ENCODE measurements around the gene SLC46A3.

Gene SLC46A3

DNA sequence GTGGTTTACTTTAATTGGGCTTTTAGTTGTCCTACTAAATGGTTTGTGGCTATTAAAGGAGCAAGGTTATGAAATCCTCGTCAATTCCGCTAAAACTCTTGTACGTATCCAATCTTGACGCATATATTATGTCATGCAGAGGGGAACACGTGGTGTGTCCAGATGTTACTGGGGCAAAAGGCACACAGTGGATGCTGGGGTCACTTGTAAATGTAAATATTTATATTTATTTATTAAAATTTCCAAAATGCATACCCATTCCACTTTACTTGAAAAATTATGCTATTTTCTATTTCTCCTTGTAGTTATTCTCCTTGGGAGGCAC lies 36.7 kb upstream of the SLC46A3 start:
- peaks cover 16% of the 10 kb centered on the region for H3K9me3 ChIP-seq (ENCODE audit: insufficient read depth, low read length, severe bottlenecking)
- H3K36me3 ChIP-seq (ENCODE audit: insufficient read depth, low read length): no peaks in the 10 kb centered on the region
- peak overlapping the region; percentile 84 for H3K27ac ChIP-seq (ENCODE audit: low read length)
- peak overlapping the region; percentile 83 for H2AFZ ChIP-seq (ENCODE audit: low read depth, low read length)
- no peaks in the 10 kb centered on the region for H3K27me3 ChIP-seq (ENCODE audit: insufficient read depth, low read length, poor library complexity)
- H3K9ac ChIP-seq (ENCODE audit: low read depth, low read length): peak overlapping the region; percentile 41; the same call in 1 of the 2 replicates
- no peak for TF ChIP-seq EZH2 (IDR thresholded peaks at IDR 0.05; ENCODE audit: borderline replicate concordance, low read depth, low read length, severe bottlenecking)
- TF ChIP-seq, protein P1, sequence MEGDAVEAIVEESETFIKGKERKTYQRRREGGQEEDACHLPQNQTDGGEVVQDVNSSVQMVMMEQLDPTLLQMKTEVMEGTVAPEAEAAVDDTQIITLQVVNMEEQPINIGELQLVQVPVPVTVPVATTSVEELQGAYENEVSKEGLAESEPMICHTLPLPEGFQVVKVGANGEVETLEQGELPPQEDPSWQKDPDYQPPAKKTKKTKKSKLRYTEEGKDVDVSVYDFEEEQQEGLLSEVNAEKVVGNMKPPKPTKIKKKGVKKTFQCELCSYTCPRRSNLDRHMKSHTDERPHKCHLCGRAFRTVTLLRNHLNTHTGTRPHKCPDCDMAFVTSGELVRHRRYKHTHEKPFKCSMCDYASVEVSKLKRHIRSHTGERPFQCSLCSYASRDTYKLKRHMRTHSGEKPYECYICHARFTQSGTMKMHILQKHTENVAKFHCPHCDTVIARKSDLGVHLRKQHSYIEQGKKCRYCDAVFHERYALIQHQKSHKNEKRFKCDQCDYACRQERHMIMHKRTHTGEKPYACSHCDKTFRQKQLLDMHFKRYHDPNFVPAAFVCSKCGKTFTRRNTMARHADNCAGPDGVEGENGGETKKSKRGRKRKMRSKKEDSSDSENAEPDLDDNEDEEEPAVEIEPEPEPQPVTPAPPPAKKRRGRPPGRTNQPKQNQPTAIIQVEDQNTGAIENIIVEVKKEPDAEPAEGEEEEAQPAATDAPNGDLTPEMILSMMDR (IDR thresholded peaks at IDR 0.05; ENCODE audit: borderline replicate concordance, extremely low read depth, low read length, poor library complexity, severe bottlenecking): no peak
- peak overlapping the region; percentile 61 for H3K4me2 ChIP-seq (ENCODE audit: insufficient read depth, low read length)
- H4K20me1 ChIP-seq (ENCODE audit: insufficient read depth, low read length): no peaks in the 10 kb centered on the region
- peak; percentile 31 for ATAC-seq (ENCODE audit: insufficient read depth, low read depth)
- peaks cover 31% of the 10 kb centered on the region for H3K4me1 ChIP-seq (ENCODE audit: insufficient read depth, low read length)
- no peaks in the 10 kb centered on the region for H3K79me2 ChIP-seq (ENCODE audit: insufficient read depth, low read length)
- no peak for DNase-seq
- H3K4me3 ChIP-seq (ENCODE audit: low read depth in 1 of 2, low read length in 2 of 2): peak overlapping the region in 1 of 2 experiments; percentile 44; a peak in 1 of 4 replicates

DNA sequence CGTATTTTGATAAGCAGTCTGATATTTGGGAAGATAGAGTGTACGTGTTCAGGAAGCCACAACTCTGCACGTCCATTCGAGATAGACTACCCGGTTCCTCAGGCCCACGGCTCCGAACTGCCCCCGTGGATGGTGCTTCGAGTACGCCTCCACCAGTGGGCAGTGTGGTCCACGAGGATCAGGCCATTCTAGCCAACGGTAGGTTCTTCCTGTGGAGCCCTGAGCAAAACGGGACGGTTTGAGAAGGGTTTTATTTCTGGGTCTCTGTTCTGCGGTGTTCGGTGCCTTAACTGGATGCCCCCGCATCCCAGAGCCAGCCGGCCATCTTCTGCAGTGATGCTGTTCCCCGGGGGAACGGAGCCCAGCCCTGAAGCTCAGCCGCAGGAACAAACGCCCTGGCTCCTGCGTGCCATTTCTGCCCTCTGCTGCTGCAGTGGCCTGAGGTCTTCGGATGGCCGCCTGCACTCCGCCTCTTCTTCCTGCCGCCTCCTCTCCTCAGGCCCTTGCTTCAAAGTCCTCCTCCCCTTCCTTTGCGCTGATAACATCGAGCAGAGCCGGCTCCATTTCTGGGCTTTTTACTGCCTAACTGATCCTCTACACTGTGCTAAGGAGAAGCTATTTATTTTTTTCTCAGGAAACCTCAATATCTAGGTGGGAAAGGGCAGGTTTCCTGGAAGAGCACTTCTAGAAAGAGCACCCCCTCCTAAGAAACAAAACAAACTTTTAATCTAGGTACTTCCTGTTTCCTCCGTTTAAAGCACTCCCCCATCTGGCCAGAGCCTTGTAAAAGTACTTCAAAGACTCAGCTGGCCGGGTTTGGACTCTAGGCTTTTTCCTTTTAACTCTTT lies 36.2 kb upstream of the SLC46A3 start:
- peaks cover 16% of the 10 kb centered on the region for H3K9me3 ChIP-seq (ENCODE audit: insufficient read depth, low read length, severe bottlenecking)
- no peaks in the 10 kb centered on the region for H3K36me3 ChIP-seq (ENCODE audit: insufficient read depth, low read length)
- H3K27ac ChIP-seq (ENCODE audit: low read length): peak overlapping the region; percentile 84
- H2AFZ ChIP-seq (ENCODE audit: low read depth, low read length): peak overlapping the region; percentile 83
- no peaks in the 10 kb centered on the region for H4K20me1 ChIP-seq (ENCODE audit: insufficient read depth, low read length)
- DNase-seq: peak; percentile 71
- TF ChIP-seq, protein P1 (IDR thresholded peaks at IDR 0.05; ENCODE audit: borderline replicate concordance, extremely low read depth, low read length, poor library complexity, severe bottlenecking): peak; percentile 52
- no peak for TF ChIP-seq EZH2 (IDR thresholded peaks at IDR 0.05; ENCODE audit: borderline replicate concordance, low read depth, low read length, severe bottlenecking)
- H3K4me1 ChIP-seq (ENCODE audit: insufficient read depth, low read length): peaks cover 31% of the 10 kb centered on the region
- peak overlapping the region in 1 of 2 experiments; percentile 44; a peak in 2 of 4 replicates for H3K4me3 ChIP-seq (ENCODE audit: low read depth in 1 of 2, low read length in 2 of 2)
- H3K9ac ChIP-seq (ENCODE audit: low read depth, low read length): peak overlapping the region; percentile 41
- no peaks in the 10 kb centered on the region for H3K79me2 ChIP-seq (ENCODE audit: insufficient read depth, low read length)
- peak; percentile 87 for ATAC-seq (ENCODE audit: insufficient read depth, low read depth)
- H3K4me2 ChIP-seq (ENCODE audit: insufficient read depth, low read length): peak overlapping the region; percentile 61
- H3K27me3 ChIP-seq (ENCODE audit: insufficient read depth, low read length, poor library complexity): no peaks in the 10 kb centered on the region

DNA sequence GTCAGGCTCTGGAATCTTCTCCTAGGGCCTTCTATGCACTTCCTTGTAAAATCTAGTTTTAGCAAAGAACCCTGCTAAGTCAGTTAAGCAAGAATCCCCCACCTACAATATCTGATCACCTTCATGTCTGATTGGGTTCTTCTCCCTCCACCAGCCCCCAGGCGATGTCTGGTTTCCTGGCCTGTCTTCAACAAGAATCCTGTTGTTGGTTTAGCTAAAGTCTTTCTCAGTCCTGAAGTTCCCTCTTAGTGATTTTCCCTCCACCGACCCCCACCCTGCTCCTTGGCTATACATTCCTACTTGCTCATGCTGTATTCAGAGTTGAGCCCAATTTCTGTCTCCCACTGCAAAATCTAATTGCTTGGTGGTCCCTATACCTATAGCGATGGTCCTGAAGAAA lies 35.2 kb upstream of the SLC46A3 start:
- no peaks in the 10 kb centered on the region for H3K27me3 ChIP-seq (ENCODE audit: insufficient read depth, low read length, poor library complexity)
- no peak for DNase-seq
- no peaks in the 10 kb centered on the region for H3K79me2 ChIP-seq (ENCODE audit: insufficient read depth, low read length)
- H3K9me3 ChIP-seq (ENCODE audit: insufficient read depth, low read length, severe bottlenecking): peaks cover 11% of the 10 kb centered on the region
- peak overlapping the region; percentile 57 for H2AFZ ChIP-seq (ENCODE audit: low read depth, low read length)
- H3K36me3 ChIP-seq (ENCODE audit: insufficient read depth, low read length): no peaks in the 10 kb centered on the region
- no peak overlapping the region for H3K4me2 ChIP-seq (ENCODE audit: insufficient read depth, low read length)
- no peak for ATAC-seq (ENCODE audit: insufficient read depth, low read depth)
- no peaks in the 10 kb centered on the region for H4K20me1 ChIP-seq (ENCODE audit: insufficient read depth, low read length)
- H3K9ac ChIP-seq (ENCODE audit: low read depth, low read length): no peak overlapping the region; the same call in 1 of the 2 replicates
- TF ChIP-seq, protein P1 (IDR thresholded peaks at IDR 0.05; ENCODE audit: borderline replicate concordance, extremely low read depth, low read length, poor library complexity, severe bottlenecking): no peak
- TF ChIP-seq EZH2 (IDR thresholded peaks at IDR 0.05; ENCODE audit: borderline replicate concordance, low read depth, low read length, severe bottlenecking): no peak
- H3K4me3 ChIP-seq (ENCODE audit: low read depth in 1 of 2, low read length in 2 of 2): no peak overlapping the region
- peak overlapping the region; percentile 84 for H3K27ac ChIP-seq (ENCODE audit: low read length)
- H3K4me1 ChIP-seq (ENCODE audit: insufficient read depth, low read length): peaks cover 31% of the 10 kb centered on the region

All from DND-41 (cell line).